Limb (tissue), 2 donors: ENCODE measurements around the gene MAN1C1.

Source experiments
- DNase-seq, 2 donors: peaks; one replicate each; pipeline ENCODE4 v3.0.0-alpha.2; 2016; ENCODE audit errors: extremely low spot score in 2 of 2

MAN1C1 gene

DNA sequence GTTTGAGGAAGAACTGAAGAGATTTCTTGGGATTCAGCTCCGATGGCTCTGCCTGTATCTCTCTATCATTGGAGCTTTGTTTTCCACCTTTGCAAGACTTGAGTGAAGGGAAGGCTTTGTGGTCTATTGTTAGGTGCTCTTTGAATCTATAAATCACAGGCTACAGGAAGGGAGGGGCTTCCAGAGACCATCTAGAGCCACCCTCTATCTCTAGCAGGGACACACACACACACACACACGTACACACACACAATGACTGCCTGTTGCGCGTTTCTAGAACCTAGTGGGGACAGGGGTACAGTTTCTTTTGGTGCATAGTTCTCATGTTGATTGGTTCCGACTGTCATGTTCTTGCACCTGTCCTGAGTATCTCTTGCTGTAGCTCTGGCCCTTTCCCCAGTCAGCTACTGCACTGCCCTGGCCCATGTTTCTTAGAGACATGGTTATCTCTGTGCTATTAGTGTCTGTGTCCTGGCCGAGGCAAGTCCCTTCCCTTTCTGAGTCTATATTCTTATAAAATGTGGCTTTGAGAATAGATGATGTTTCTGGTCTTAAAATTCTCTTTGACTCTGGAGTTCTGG is 60.7 kb downstream of the MAN1C1 start:
- DNase-seq: no peak

DNA sequence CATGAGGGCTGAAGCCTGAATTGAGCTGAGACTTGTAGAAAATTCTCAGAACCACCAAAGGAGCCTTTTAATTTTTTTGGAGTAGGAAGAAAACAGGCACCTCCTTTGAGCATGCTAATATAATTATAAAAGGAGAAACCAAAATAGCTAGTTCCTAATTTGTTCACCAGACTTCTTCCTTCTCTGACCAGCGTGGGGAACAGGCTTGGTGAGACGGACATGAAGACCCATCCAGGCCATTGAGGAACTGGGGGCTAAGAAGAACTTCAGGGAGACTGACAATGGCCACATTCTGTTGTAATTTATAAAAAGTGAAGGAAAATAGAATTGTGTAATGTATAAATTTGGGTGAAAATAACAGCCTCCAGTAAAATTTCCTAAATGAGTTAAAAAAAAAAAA is 62.6 kb downstream of the MAN1C1 start:
- DNase-seq: no peak

DNA sequence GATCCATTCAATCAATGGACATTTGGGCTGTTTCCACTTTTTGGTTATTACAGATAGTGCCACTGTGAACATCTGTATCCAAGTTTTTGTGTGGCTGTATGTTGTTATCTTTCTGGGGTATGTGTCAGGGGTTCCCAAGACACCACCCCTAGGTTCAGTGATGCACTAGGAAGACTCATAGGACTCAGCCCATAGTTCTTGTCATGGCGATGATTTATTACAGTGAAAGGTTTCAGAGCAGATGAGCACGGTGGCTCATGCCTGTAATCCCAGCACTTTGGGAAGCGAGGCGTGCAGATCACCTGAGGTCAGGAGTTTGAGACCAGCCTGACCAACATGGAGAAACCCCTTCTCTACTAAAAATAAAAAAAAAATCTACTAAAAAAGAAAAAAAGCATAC is 64.1 kb downstream of the MAN1C1 start:
- DNase-seq: no peak

DNA sequence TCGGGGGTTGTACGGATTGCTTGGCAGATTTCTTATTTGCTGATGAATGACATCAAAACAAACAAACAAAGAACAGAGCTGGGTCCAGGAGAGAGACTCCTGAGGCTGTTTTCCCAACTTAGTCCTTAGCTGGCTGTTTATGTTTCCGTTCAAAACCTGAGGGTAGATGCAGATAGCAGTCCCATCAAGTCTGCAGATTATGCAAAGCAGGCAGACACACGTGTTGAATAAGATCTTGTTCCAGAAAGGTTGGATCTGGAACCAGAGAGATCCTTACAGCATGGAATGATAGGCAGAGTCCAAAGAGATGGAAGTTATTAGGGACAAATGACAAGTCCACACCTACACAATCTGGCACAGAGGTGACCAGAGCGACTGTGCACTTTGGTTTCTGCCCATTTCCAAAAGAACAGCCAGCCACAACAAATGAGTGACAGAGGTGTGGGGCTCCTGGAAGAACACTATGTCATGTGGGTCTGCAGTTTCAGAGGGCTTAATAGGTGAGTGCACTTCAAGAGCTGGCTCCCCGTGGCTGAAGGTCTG is 65.5 kb downstream of the MAN1C1 start:
- DNase-seq: no peak

DNA sequence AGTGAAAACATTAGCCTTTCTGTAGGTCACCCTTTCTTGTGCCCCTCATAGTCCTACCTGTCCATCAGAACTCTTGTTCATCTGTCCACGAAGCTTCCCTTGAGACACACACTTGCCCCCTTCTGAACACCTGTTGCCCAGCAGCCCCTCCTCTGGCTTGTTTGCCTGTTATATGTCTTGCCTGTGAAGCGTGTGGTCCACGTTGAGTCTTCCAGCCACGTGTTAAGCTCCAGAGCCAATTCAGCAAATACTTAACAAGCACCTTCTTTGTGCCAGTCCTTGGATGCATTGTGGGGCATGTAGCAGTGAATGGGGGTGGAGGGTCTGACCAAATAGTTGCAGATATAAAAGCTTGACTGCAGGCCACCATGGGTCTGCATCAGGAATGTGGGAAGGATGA is 66.6 kb downstream of the MAN1C1 start:
- DNase-seq: no peak

DNA sequence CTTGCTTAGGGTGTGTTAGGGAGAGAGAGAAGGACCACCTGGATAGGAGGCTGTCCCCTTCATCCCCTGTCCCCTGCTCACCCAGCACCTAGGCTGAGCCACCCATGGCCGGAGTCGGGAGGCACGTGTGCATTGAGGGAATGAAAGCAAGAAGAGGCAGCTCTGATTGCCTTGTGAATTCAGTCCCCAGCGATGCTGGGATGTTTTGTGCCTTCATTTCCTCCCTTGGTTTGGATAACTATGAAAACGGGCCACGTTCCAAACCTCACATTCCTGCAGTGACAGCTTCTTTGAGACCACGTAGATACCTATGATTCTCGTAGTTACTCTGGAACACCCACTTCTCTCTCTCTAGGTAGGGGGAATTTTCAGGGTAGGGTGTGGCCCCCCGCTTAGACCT is 67.1 kb downstream of the MAN1C1 start:
- DNase-seq: no peak

DNA sequence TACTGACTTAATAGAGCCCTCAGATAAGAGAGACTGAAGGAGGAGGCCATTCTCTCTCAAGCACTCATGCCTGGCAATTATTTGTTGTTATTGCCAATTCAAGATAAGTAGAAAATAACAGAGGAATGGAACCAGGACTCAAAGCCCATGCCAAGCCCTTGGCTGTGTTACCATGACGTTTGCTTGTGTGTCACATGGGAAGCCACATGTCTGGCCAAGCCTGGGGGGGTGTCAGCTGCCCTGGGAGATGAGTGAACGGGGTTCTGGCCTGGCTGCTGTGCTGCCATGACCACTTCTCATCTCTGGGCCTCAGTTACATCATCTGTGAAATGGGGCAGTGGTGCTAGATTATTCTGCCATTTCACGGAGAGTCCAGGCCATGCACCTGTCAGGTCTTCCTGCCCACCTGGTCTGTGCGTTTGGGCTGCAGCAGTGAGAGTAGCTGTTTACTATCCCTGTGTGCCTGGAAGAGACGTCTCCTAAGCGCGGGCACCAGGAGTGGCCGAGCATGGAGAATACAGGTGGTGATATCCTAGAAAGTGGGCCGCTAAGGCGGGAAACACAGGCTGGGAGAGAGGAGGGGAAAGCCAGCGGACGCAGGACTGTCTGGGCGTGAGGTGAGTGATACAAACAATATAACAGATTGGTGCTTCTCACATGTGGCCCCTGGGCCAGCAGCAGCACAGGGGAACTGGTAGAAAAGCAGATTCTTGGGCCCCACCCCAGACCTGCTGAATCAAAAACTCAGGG is 67.8 kb downstream of the MAN1C1 start:
- DNase-seq: no peak

DNA sequence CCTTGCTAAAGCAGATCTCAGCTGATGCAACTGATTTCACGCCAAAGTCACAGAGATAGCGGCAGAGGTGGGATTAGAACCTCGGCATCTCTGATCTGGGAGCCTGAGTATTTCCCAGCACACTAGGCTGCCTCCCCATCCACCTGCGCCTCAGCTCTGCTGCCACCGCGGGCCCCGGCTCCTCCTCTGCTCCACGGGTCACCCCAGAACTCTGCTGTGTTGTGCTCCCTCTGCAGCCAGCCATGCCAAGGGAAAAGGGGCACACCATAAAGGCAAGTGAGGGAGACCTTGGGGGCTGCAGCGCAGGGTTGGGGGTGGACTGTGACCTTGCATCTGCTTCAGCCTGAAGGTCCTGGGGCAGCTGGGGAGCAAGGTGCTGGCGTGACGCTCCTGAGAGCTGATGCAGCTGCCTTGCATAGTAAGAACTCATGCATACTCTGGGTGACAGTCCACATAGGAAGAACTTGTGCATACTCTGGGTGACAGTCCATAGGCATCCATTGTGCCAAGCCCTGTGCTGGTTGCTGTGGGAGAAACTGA is 68.7 kb downstream of the MAN1C1 start:
- no peak for DNase-seq

DNA sequence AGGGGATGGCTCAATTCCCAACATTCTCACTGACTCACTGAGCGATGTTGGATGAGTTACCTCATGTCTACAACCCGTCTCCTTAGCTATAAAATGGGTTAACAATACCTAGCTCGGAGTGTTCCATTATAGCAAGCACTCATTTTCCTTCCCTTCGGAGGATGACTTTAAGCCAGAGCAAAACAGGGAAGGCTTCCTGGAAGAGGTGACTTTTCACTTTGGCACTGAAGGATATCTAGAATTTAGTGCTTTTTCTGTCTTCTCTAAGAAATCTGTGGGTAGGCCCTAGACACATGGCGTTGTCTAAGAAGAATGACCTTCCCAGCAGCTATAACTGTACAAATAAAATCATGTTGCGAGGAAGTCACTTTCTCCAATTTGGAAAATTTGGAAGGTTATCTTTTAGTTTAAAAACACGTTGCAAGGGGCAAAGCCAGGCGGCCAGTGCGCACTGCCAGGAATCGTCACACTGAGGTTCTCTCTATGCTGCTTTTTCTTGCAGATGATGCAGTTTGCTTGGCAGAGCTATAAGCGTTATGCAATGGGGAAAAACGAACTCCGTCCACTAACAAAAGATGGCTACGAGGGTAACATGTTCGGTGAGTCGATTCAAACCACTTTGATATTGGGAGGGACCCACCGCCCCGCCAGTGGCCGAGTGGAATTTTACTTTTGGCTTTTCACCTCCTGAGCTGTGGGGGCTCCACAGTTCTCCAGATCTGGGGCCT is 69.5 kb downstream of the MAN1C1 start:
- no peak for DNase-seq

DNA sequence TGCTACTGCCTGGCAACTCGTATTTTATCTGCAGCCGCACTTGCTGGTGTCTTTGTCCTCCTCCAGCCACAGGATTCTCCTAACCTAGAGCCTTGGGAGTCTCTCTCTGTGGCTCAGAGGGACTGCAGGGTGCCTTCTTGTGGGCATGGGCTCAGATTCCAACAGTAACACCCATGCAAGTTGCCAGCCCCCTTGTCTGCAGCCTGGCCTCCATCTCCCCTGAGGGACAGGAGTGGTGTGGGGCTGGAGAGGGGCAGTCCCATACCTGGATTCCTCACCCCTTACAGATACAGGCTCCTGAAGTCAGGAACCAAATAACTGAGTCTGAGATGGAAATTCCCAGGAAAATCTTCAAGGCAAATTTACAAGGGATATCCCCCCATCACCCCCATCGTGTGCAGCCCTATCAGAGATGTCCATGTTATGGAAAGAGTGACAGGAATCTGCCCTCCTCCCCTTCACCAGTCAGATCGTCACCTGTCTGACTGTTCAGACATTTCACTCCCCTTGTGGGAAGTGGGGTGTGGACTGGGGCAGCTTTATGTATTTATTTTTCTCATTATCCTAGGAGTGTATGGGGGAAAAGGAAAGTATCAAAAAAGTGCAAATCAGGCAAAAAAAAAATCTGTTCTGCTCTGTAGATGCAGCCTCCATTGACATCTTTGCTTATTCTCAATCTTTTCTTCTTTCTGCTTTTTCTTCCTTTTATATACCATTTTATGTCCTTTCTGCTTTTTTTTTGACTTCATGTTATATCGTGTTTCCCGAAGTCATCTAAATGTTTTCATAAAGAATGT is 70.8 kb downstream of the MAN1C1 start:
- no peak for DNase-seq

DNA sequence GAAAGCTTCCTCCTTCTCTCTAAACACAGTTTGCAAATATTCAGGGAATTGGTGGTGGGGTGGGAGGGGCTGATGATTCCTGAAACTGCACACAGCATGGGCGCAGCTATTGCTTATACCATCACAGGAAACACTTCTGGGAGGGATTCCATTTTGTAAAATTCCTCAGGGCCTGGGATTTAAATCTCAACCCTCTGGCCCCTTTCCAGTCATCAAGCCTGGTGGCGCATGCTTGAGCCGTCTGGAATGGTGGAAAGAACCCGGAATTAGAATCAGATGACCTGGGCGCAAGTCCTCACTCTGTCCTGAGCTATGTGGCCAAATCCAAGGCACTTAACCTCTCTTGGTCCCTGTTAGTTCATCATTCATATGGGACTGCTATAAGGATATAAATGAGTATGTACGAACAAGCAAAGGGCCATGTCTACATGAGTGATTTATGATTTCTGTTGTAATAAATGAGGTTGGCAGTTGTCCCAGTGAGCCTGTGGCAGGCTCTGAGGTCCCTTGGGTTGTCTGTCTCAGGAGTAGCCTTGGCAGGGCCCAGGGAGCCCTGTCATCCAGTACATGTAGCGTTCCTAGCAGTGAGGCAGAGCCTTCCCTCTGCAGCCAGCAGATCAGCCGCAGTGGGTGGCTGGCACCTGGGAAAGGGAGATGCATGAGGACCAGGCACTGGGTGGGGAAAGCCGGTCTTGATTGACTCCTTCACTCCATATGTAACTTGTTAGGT is 72.0 kb downstream of the MAN1C1 start:
- no peak for DNase-seq

DNA sequence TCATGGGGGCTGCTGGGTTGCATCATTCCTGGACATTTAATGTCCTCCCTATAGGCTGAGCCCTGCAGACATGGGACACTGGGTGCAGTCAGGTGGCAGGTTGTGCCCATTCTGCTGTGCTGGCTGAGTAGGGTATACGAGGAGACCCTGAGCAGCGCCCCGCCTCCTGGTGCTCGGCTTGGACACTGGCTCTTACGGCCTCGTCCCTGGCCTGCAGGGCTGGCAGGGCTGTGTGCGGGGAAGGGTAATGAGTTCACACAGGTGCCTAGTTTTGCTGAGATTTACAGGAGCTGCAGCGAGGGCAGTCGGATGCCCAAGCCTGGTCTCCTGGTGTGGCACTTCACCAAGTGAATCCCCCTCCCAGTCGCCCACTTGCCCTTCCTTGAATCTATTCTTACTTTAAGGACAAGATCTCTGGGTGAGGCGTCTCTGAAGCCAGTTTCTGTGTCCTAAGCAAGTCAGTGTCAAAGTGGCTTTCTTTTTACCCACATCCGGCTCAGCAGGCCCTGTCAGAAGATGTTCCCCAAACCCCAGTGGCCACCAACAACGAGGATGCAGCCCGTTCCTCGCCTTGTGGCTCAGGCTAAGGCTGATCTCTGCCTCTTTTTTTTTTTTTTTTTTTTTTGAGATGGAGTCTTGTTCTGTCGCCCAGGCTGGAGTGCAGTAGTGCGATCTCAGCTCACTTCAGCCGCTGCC is 73.2 kb downstream of the MAN1C1 start:
- DNase-seq: no peak

DNA sequence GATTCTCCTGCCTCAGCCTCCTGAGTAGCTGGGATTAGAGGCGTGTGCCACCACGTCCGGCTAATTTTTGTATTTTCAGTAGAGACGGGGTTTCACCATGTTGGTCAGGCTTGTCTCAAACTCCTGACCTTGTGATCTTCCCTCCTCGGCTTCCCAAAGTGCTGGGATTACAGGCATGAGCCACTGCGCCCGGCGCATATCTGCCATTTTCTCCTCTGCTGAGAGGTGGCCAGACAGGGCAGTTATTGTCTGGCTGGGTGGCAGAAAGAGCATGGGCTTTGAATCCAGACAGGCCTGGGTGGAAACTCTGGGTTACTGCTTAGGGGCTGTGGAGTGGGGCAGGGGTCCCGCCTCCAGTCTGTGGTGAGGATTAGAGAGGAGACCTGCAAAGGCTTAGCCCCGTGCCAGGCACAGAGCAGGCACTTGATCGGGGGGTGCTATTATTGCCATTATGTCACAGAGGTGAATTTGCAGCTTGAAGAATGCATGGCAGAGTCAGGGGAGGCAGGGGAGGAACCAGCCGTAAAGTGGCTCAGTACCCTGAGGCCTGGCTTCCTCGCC is 73.9 kb downstream of the MAN1C1 start:
- no peak for DNase-seq

DNA sequence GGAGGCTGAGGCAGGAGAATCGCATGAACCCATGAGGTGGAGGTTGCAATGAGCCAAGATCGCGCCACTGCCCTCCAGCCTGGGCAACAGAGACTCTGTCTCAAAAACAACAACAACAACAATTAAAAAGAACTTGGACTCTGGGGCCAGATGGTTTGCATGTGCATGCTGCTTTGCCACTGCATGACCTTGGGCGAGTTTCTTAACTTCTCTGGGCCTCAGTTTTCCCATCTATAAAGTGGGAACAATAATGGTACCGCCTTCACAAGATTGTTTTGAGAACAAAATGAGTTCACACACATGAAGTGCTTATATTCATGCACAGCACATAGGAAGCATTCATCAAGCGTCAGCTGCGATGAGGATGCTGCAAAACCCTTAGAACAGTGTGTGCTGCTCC is 74.6 kb downstream of the MAN1C1 start:
- DNase-seq: no peak

DNA sequence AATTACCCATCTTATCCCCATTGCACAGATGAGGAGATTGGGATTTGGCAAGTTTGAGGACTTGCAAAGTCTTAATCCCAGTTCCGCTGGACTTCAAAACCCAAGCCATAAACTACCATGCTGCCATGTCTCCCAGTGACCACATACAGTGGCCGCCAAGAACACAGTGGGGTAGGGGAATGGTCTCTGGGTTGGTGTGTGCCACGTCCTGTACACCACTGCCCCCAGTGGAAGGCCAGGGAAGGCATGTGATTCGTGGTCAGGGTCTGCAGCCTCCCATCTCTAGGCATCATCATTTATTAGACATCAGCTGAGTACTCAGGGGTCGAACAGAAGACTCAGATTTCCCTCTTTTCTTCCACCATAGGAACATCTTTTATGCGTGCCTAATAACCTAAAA is 76.0 kb downstream of the MAN1C1 start:
- no peak for DNase-seq

DNA sequence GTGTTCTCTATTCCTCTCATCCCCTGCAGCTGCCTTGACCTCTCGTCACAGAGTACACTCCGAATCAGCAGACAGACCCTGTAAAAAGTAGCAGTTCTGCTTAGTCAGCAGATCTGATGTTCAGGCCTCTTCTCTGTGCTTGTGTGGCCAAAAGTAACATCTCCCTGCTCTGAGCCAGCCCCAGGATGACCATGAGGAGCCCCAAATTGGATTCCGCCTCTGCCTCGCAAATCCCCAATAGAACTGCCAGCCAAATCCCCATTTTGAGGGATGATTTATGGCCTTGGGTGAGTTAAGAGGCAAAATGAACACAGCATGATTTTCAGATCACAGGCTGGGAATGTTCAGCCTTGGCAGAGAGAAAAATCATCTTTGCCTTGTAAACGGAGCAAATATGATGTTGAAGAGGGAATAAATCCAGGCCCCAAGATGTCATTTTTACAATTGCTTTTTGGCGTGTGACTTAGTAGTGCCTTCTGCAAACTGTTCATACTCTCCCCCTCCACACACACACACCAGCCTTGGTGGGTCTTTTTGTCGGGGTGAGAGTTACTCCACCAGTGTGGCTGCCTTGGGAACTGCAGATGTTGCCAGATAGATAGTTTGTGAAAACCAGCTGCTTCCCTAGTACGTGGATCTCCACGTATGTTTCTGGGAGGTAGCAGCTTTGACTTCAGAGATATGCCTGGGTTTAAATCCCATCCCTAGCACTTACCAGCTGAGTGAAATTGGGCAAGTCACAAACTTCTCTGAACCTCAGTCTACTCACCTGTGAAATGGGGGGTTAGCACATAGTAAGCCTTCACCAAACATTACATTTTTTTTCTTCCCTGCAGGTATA is 77.8 kb downstream of the MAN1C1 start:
- no peak for DNase-seq

DNA sequence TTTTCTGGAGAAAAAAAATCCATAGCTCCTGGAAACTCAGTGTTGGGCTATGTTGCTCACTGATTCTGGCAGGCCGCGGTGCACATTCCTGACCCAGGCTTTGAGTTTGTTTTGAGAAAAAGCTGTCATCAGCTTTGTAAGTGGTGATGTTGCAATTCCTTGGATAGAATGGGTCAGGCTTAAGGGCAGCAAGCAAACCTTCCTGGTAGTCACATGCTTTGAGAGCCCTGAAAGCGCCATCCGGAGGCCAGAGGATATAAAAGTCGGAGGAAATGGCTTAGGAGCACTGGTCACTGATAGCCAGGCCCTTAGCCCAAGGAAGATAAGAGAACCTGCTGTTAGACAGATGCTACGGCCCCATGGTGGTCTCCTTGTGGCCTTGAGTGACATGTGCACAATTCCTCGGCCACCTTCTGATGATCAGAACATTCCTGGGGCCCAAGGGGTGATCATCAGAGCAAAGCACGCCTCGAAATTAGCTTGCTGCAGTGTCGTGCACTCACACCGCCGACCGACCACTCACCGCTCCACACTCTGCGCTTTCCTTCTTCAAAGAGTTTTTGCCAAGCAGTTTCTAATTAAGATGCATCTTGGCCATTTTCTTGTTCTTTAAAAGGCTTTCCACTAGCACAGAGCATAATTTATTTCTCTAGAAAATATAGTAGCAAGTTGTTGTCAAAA is 78.6 kb downstream of the MAN1C1 start:
- no peak for DNase-seq

DNA sequence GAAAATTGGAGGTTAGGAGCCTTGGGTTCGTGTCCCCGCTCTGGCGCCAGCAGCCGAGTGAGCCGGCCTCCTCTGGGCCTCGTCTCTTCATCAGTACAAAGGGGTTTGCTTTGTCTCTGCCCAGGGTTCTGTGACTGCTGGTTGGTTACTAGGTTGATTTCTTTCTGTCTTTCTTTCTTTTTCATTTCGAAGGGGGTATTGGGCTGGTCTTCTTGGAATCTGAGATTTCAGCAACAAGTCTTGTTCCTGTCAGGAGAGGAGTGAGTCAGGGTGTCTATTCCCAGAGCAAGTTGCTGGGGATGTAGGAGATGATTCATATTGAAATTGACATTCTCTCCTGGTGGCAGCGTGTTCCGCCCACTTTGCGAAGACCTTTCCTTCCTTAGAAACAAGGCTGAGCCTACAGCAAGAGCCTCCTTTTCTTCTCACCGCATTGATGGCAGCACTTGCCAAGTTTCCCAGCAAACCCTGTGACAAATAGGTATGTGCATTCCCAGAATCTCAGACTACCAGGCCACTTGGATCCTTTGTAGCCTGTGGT is 79.2 kb downstream of the MAN1C1 start:
- DNase-seq: no peak
